HCT116 (cell line): Measurements from ENCODE around the gene MCM9. TPM values are rescaled to one million over a fixed set of nuclear protein-coding genes. Genes with fewer than 3 reads are reported as not detected.

Experiments
- ATAC-seq: fragments of 200-7000 bp; cut with Tn5 transposase; 2 replicates; pipeline ENCODE4 v1.9.1; 2020; ENCODE audit warnings: mild to moderate bottlenecking, moderate library complexity
- BruUV-seq: library from RNA; stranded (reverse); fragments of 400-500 nt; replicated peaks from 2 replicates; lab custom pipeline; 2021; lab: Mats Ljungman, UMichigan
- CTCF ChIA-PET: fragments of 300-600 bp; sonication (Branson Sonifier 250); formaldehyde crosslinking; loops from one replicate; lab custom pipeline; 2021; ENCODE audit warnings: antibody characterized with exemption; lab: Charles Lee
- POLR2A ChIA-PET: fragments of 300-600, 350-600 bp; sonication (Branson Sonifier 250); formaldehyde crosslinking; loops from one replicate; lab custom pipeline; 2021; ENCODE audit warnings: antibody characterized with exemption; lab: Charles Lee
- RAD21 ChIA-PET, 2 experiments: fragments of 300-600 bp; sonication (Branson Sonifier 250); formaldehyde crosslinking; loops; one replicate each; lab custom pipeline; 2023; ENCODE audit warnings: low total read pairs in 2 of 2; ENCODE audit not compliant: uncharacterized antibody in 2 of 2, unreplicated experiment in 2 of 2, low non-redundant PET in 1 of 2; lab: Charles Lee
- DNase-seq: peaks from one replicate; pipeline ENCODE4 v3.0.0-alpha.2; 2010; ENCODE audit warnings: low read depth, low spot score
- H2AFZ ChIP-seq: fragments of 200-600 bp; shearing (Covaris generic), sonication (generic); 2 replicates; pipeline ENCODE4 v1.6.1; 2017; ENCODE audit warnings: low read depth, mixed run types, mixed read lengths, antibody characterized with exemption, low read length; ENCODE audit not compliant: poor library complexity, severe bottlenecking
- H3K27ac ChIP-seq: 2 replicates; pipeline ENCODE4 v1.5.1; 2012; ENCODE audit warnings: low read depth, low read length
- H3K27me3 ChIP-seq: fragments of 200-600 bp; sonication (generic); 2 replicates; pipeline ENCODE4 v1.6.1; 2016; ENCODE audit warnings: mixed run types, low read length, mixed read lengths; ENCODE audit not compliant: insufficient read depth
- H3K36me3 ChIP-seq, 2 experiments: fragments of 200-500 bp in 1 of 2; fragments of 200-600 bp in 1 of 2; sonication (Bioruptor generic) in 1 of 2; sonication (generic) in 1 of 2; 2 replicates each; pipeline versions ENCODE4 v1.5.1 to v1.6.1; 2014 to 2016; ENCODE audit warnings: low read length in 2 of 2, inconsistent platforms in 1 of 2, mixed read lengths in 1 of 2, mixed run types in 1 of 2; ENCODE audit not compliant: insufficient read depth in 2 of 2, control insufficient read depth in 1 of 2
- H3K4me1 ChIP-seq, 2 experiments: fragments of 200-600 bp in 1 of 2; sonication (generic) in 1 of 2; 2 replicates each; pipeline versions ENCODE4 v1.5.1 to v1.6.1; 2012 to 2017; ENCODE audit warnings: low read length in 2 of 2, inconsistent platforms in 1 of 2, mild to moderate bottlenecking in 1 of 2, mixed read lengths in 1 of 2, mixed run types in 1 of 2, moderate library complexity in 1 of 2; ENCODE audit not compliant: insufficient read depth in 2 of 2, control insufficient read depth in 1 of 2
- H3K4me2 ChIP-seq: fragments of 200-600 bp; sonication (generic); 2 replicates; pipeline ENCODE4 v1.6.1; 2017; ENCODE audit warnings: mixed run types, low read length, mixed read lengths
- H3K4me3 ChIP-seq, 2 experiments: fragments of 200-600 bp in 1 of 2; sonication (generic) in 1 of 2; replicated peaks in 1 of 2; 2 replicates each; pipeline ENCODE4 v1.5.1; 2011 to 2016; ENCODE audit warnings: low read length in 2 of 2, control low read depth in 1 of 2, low read depth in 1 of 2, mild to moderate bottlenecking in 1 of 2, mixed read lengths in 1 of 2, mixed run types in 1 of 2
- H3K79me2 ChIP-seq: fragments of 200-600 bp; sonication (generic); 2 replicates; pipeline ENCODE4 v1.6.1; 2017; ENCODE audit warnings: mild to moderate bottlenecking, mixed run types, low read length, moderate library complexity, mixed read lengths; ENCODE audit not compliant: insufficient read depth
- H3K9ac ChIP-seq: fragments of 200-600 bp; sonication (generic); 2 replicates; pipeline ENCODE4 v1.6.1; 2016; ENCODE audit warnings: low read length, mixed read lengths
- H3K9me2 ChIP-seq: fragments of 200-600 bp; sonication (generic), shearing (Covaris generic); 2 replicates; pipeline ENCODE4 v1.6.1; 2017; ENCODE audit warnings: mixed run types, mild to moderate bottlenecking, moderate library complexity; ENCODE audit not compliant: insufficient read depth
- H3K9me3 ChIP-seq, 2 experiments: fragments of 200-500 bp in 1 of 2; fragments of 200-600 bp in 1 of 2; sonication (Bioruptor generic) in 1 of 2; sonication (generic) in 1 of 2; 2 replicates each; pipeline ENCODE4 v1.6.1; 2014 to 2017; ENCODE audit warnings: low read length in 2 of 2, mixed read lengths in 2 of 2, inconsistent platforms in 1 of 2, low read depth in 1 of 2, mild to moderate bottlenecking in 1 of 2, mixed run types in 1 of 2, moderate library complexity in 1 of 2; ENCODE audit not compliant: control insufficient read depth in 1 of 2, insufficient read depth in 1 of 2
- H4K20me1 ChIP-seq: fragments of 200-600 bp; sonication (generic), shearing (Covaris generic); 2 replicates; pipeline ENCODE4 v1.6.1; 2017; ENCODE audit warnings: mixed run types, mild to moderate bottlenecking, moderate library complexity; ENCODE audit not compliant: insufficient read depth
- CEBPB ChIP-seq: IDR thresholded peaks from 2 replicates; pipeline ENCODE4 v1.6.1; 2012; ENCODE audit warnings: low read depth
- EZH2 ChIP-seq: fragments of 200-600 bp; sonication (generic); IDR thresholded peaks from 2 replicates; pipeline ENCODE4 v1.6.1; 2017; ENCODE audit warnings: antibody characterized with exemption, mixed run types
- EZH2phosphoT487 ChIP-seq: fragments of 200-600 bp; IDR thresholded peaks from 2 replicates; pipeline ENCODE4 v1.6.1; 2018; ENCODE audit warnings: antibody characterized with exemption, borderline replicate concordance
- FOSL1 ChIP-seq: IDR thresholded peaks from 2 replicates; pipeline ENCODE4 v1.6.1; 2012; ENCODE audit warnings: low read depth
- JUND ChIP-seq: IDR thresholded peaks from 2 replicates; pipeline ENCODE4 v1.6.1; 2012
- POLR2A ChIP-seq: IDR thresholded peaks from 2 replicates; pipeline ENCODE4 v1.7.0; 2011; ENCODE audit warnings: borderline replicate concordance; ENCODE audit not compliant: insufficient read depth, insufficient read length; ENCODE audit errors: extremely low read depth
- POLR2AphosphoS5 ChIP-seq: IDR thresholded peaks from 2 replicates; pipeline ENCODE4 v1.6.1; 2011; ENCODE audit warnings: mild to moderate bottlenecking, low read depth, low read length, moderate library complexity
- RAD21 ChIP-seq: IDR thresholded peaks from 2 replicates; pipeline ENCODE4 v1.6.1; 2012; ENCODE audit warnings: low read depth, mild to moderate bottlenecking
- REST ChIP-seq: IDR thresholded peaks from 2 replicates; pipeline ENCODE4 v1.6.1; 2012; ENCODE audit warnings: low read depth
- SRF ChIP-seq: IDR thresholded peaks from 2 replicates; pipeline ENCODE4 v1.6.1; 2012; ENCODE audit warnings: low read depth
- TCF7L2 ChIP-seq: IDR thresholded peaks from 2 replicates; pipeline ENCODE4 v1.7.0; 2011; ENCODE audit warnings: borderline replicate concordance, inconsistent platforms; ENCODE audit not compliant: insufficient read depth, insufficient read length; ENCODE audit errors: extremely low read depth
- YY1 ChIP-seq: IDR thresholded peaks from 2 replicates; pipeline ENCODE4 v1.6.1; 2011; ENCODE audit warnings: low read length, low read depth, moderate library complexity, mild to moderate bottlenecking; ENCODE audit not compliant: insufficient replicate concordance; ENCODE audit errors: extremely low read depth
- ZBTB33 ChIP-seq: IDR thresholded peaks from 2 replicates; pipeline ENCODE4 v1.6.1; 2011; ENCODE audit warnings: mild to moderate bottlenecking, low read length, moderate library complexity; ENCODE audit not compliant: insufficient replicate concordance; ENCODE audit errors: extremely low read depth
- ZNF274 ChIP-seq: fragments of 200-500 bp; sonication (Bioruptor generic); IDR thresholded peaks from 2 replicates; pipeline ENCODE4 v1.6.1; 2014; ENCODE audit warnings: mild to moderate bottlenecking, low read depth, low read length, inconsistent platforms
- intact Hi-C: fragments of 100-400 bp; cut with micrococcal nuclease; formaldehyde crosslinking; loops from 2 replicates; pipeline ENCODE4 v1.10.0; 2022
- total RNA-seq: library from RNA; stranded (reverse); gene quantifications from one replicate; pipeline ENCODE4 v1.2.1, GENCODE V29; 2021; ENCODE audit not compliant: unreplicated experiment

MCM9 gene
- total RNA-seq, 1 experiment from 2014 or later = 13.6 TPM

GRCh38 chr6:118782651-118783050, 152.3 kb downstream of the MCM9 start (continued):
- TF ChIP-seq REST = no peak
- TF ChIP-seq, all 23 proteins: peak for 0

GRCh38 chr6:118781897-118782296, 153.1 kb downstream of the MCM9 start:
- Histone ChIP-seq H3K9me2 (no peaks in the 10 kb centered on the region), H3K27ac (no peak overlapping the region), H3K9me3 (no peaks in the 10 kb centered on the region), H3K4me2 (no peak overlapping the region), H3K79me2 (no peaks in the 10 kb centered on the region), H3K4me3 (no peak overlapping the region), H3K27me3 (no peaks in the 10 kb centered on the region), H3K9ac (no peak overlapping the region), H3K4me1 (peaks cover 5 to 6% of the 10 kb centered on the region in 2 experiments; a peak in 2 of 4 replicates), H2AFZ (no peak overlapping the region), H4K20me1 (no peaks in the 10 kb centered on the region), H3K36me3 (no peaks in the 10 kb centered on the region)
- no TSS peak for BruUV-seq
- ATAC-seq (no peak), DNase-seq (no peak)
- intact Hi-C loops = no loop called here
- RAD21 ChIA-PET = no interaction called here
- CTCF ChIA-PET = no interaction called here
- POLR2A ChIA-PET = no interaction called here
- TF ChIP-seq ZBTB33 = no peak
- no peak for TF ChIP-seq SRF
- TF ChIP-seq EZH2 = no peak
- no peak for TF ChIP-seq REST
- TF ChIP-seq RAD21 = no peak
- TF ChIP-seq JUND = no peak
- no peak for TF ChIP-seq FOSL1
- TF ChIP-seq EZH2phosphoT487 = no peak
- TF ChIP-seq YY1 = no peak
- TF ChIP-seq CEBPB = no peak
- no peak for TF ChIP-seq POLR2A
- TF ChIP-seq ZNF274 = no peak
- TF ChIP-seq TCF7L2 = no peak
- no peak for TF ChIP-seq POLR2AphosphoS5
